IPS DF 6.9 (cell line): ENCODE data around the gene PSMD5.

Source experiments
- DNase-seq: peaks from one replicate; pipeline ENCODE4 v3.0.0-alpha.2; 2013; ENCODE audit warnings: low read depth, low spot score
- H3K27ac ChIP-seq: one replicate; pipeline ENCODE4 v1.5.1; 2013; ENCODE audit warnings: low read length, control low read depth
- H3K27me3 ChIP-seq: 2 replicates; pipeline ENCODE4 v1.6.1; 2013; ENCODE audit warnings: mild to moderate bottlenecking, low read length; ENCODE audit not compliant: control insufficient read depth, insufficient read depth
- H3K36me3 ChIP-seq: 2 replicates; pipeline ENCODE4 v1.6.1; 2013; ENCODE audit warnings: low read length; ENCODE audit not compliant: control insufficient read depth, insufficient read depth
- H3K4me1 ChIP-seq: 2 replicates; pipeline ENCODE4 v1.6.1; 2013; ENCODE audit warnings: low read length; ENCODE audit not compliant: control insufficient read depth, insufficient read depth
- H3K4me3 ChIP-seq: 2 replicates; pipeline ENCODE4 v1.5.1; 2013; ENCODE audit warnings: mild to moderate bottlenecking, low read length
- H3K9me3 ChIP-seq: 2 replicates; pipeline ENCODE4 v1.6.1; 2013; ENCODE audit warnings: low read length, inconsistent platforms; ENCODE audit not compliant: control insufficient read depth, insufficient read depth
- WGBS: extraction: QIAGEN DNeasy Blood & Tissue Kit; methylation state at CpG from one replicate; pipeline ENCODE4 v1.1.7; 2013; ENCODE audit warnings: mixed read lengths, missing lambda C conversion rate; ENCODE audit not compliant: insufficient read length, insufficient coverage; 5-methylcytosine and 5-hydroxymethylcytosine counted together

The PSMD5 gene

DNA sequence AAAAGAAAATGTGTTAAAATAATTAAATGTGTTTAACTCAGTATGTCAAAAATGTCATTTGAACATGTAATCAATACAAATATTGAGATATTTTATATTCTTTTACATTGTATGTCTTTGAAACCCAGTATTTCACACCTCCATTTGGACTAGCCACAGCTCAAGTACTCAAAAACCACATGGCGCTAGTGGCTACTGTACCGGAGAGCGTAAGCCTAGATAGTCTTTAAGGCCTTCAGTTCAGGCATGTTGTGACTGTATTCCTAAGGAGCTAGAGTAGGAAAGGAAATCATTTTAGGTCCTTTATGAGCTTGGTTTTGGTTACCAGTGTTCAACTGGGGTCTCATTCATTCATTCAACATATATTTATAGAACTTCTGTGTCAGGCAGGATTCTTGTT is 62.4 kb downstream of the PSMD5 start:
- no peaks in the 10 kb centered on the region for H3K9me3 ChIP-seq
- H3K4me3 ChIP-seq: no peak overlapping the region
- no peak for DNase-seq
- H3K4me1 ChIP-seq: no peaks in the 10 kb centered on the region
- no CpG with 5 or more reads among the region's 3 CpGs for WGBS
- no peaks in the 10 kb centered on the region for H3K27me3 ChIP-seq
- H3K27ac ChIP-seq: no peak overlapping the region
- H3K36me3 ChIP-seq: no peaks in the 10 kb centered on the region; the same call in 1 of the 2 replicates

DNA sequence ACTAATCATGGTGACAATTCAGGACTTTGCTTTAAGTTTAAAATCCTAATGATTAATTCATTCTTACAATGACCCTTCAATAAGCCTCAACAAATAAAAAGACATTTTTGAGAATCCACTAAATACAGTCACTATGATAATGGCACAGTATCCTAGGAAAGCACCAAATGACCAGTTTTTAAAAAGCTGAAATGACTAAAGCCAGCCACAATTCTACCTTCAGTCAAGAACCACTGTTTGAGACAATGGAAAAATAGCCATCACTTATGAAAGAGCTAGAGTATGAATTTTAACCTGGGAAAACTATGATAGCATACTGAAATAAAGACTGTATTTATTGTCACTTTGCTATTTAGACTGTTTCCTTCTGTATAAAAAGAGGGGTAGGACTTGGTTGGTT is 63.5 kb downstream of the PSMD5 start:
- DNase-seq: no peak
- no peak overlapping the region for H3K4me3 ChIP-seq
- H3K4me1 ChIP-seq: no peaks in the 10 kb centered on the region
- H3K27ac ChIP-seq: no peak overlapping the region
- H3K27me3 ChIP-seq: no peaks in the 10 kb centered on the region
- H3K9me3 ChIP-seq: no peaks in the 10 kb centered on the region
- H3K36me3 ChIP-seq: no peaks in the 10 kb centered on the region; the same call in 1 of the 2 replicates

DNA sequence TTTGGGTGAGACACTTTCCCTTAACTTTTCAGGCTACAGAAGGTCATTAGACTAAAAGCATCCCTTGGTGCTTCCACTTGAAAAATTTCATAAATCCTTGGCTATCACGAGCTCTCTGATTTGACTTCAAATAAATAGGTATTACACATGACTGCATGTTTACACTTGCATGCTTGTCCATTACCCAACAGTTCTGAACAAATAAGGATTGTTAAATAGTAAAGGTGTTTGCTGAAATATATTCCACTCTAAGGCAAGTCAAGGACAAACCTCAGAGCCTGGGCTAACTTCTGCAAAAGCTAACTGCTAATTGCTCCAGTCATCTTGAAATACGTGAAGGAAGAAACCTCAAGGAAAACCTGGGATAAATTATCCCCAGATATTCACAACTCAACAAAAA is 64.0 kb downstream of the PSMD5 start:
- Histone ChIP-seq H3K27ac (no peak overlapping the region), H3K4me3 (no peak overlapping the region), H3K27me3 (no peaks in the 10 kb centered on the region), H3K36me3 (no peaks in the 10 kb centered on the region; the same call in 1 of the 2 replicates), H3K4me1 (no peaks in the 10 kb centered on the region), H3K9me3 (no peaks in the 10 kb centered on the region)
- no CpG with 5 or more reads among the region's 2 CpGs for WGBS
- no peak for DNase-seq

DNA sequence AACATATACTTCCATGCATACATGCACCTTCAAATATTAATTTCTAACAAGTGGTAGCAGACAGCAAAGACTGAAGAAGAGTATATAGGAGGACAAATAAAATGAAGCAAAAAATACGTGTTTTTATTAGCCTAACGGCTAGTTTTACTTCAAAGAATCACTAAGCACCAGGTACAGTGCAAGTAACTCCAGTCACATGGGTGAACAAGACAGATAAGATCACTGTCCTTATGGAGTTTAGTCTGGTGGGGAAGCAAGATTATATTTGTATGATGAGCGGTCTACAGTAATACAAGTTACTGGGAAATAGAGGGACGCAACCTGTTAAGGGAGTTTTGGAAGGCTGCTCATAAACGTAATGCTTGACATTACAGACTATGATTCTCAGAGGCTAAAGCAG is 65.5 kb downstream of the PSMD5 start:
- no peak overlapping the region for H3K27ac ChIP-seq
- H3K9me3 ChIP-seq: no peaks in the 10 kb centered on the region
- no peak overlapping the region for H3K4me3 ChIP-seq
- H3K4me1 ChIP-seq: no peaks in the 10 kb centered on the region
- WGBS: no CpG with 5 or more reads among the region's 5 CpGs
- no peak for DNase-seq
- H3K36me3 ChIP-seq: no peaks in the 10 kb centered on the region; the same call in 1 of the 2 replicates
- no peaks in the 10 kb centered on the region for H3K27me3 ChIP-seq

DNA sequence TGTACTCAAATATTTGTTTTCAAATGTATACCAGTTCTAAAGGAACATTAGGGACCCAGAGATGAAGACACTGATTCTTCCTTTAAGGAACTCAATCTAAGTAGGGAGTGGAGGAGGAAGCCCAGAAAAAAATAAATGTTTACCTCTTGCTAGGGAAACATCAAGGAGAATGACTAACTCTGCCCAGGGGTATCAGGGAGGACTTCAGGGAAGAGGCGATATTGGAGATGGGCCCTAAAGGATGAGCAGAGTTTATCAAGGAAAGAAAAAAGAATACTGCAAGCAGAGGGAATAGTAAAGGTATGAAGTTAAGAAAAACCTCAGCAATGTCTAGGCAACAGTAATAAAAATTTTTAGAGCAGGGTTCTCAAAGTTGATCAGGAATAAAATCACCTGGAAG is 65.9 kb downstream of the PSMD5 start:
- Histone ChIP-seq H3K4me3 (no peak overlapping the region), H3K27me3 (no peaks in the 10 kb centered on the region), H3K27ac (no peak overlapping the region), H3K4me1 (no peaks in the 10 kb centered on the region), H3K9me3 (no peaks in the 10 kb centered on the region), H3K36me3 (no peaks in the 10 kb centered on the region; the same call in 1 of the 2 replicates)
- WGBS: no CpG with 5 or more reads among the region's 1 CpG
- DNase-seq: no peak

DNA sequence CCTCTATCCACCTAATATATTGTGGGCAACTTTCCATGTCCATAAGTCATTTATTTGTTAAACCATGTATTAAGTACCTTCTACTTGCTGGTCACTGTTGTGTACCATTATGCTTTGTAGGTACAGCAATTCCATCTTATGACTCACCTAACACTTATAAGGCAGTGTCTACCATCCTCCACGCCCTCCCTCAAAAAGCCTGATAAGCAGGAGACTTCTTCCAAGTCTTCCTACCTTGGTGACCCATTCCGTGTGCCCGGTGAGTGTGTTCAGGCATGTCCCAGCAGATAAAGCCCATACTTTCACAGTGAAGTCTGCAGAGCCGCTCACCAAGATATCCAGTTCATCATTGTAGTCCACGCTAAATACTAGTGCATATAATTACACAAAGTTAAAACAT is 66.9 kb downstream of the PSMD5 start:
- Histone ChIP-seq H3K27ac (no peak overlapping the region), H3K27me3 (no peaks in the 10 kb centered on the region), H3K36me3 (peaks cover 4% of the 10 kb centered on the region; the same call in 1 of the 2 replicates), H3K4me3 (no peak overlapping the region), H3K4me1 (no peaks in the 10 kb centered on the region), H3K9me3 (no peaks in the 10 kb centered on the region)
- no CpG with 5 or more reads among the region's 5 CpGs for WGBS
- DNase-seq: no peak

DNA sequence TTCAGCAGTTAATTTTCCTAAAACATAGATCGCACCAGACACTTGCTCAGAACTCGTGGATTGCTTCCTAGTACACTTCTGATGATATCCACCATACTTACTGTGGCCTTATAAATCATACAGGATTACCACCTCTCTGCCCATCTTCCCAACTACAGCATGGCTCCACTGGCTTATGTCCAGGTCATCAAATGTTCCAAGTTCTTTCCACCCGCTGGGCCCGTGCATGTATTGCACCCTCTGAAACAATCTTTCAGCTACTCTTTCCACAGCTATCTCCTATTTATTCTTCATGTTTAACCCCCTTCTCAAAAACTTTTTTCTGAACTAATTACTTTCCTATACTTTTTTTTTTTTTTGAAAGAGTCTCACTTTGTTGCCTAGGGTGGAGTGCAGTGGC is 68.0 kb downstream of the PSMD5 start:
- Histone ChIP-seq H3K27me3 (no peaks in the 10 kb centered on the region), H3K9me3 (no peaks in the 10 kb centered on the region), H3K27ac (no peak overlapping the region), H3K4me3 (no peak overlapping the region), H3K36me3 (peaks cover 4% of the 10 kb centered on the region; the same call in 1 of the 2 replicates), H3K4me1 (no peaks in the 10 kb centered on the region)
- no CpG with 5 or more reads among the region's 4 CpGs for WGBS
- DNase-seq: no peak

DNA sequence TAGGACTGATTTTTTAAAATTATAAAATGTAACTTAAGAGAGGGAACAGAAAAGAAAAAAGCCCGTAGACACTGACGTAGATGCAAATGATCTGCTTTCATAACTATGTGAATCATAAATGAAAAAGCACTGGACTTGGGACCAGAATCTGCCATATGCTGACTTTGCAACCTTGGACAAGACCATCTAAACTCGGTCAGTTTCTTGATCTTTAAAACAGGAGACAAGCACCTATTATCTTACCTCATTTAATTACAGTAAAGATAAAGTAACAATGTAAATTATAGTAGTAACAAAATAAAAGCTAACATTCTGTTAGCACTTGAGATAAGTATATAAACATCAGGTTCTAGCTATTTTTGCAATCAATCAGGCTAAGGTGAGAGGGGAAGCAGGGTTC is 69.5 kb downstream of the PSMD5 start:
- no peak overlapping the region for H3K27ac ChIP-seq
- no CpG with 5 or more reads among the region's 3 CpGs for WGBS
- DNase-seq: no peak
- H3K27me3 ChIP-seq: no peaks in the 10 kb centered on the region
- no peak overlapping the region for H3K4me3 ChIP-seq
- H3K36me3 ChIP-seq: peaks cover 4% of the 10 kb centered on the region; the same call in 1 of the 2 replicates
- H3K9me3 ChIP-seq: no peaks in the 10 kb centered on the region
- no peaks in the 10 kb centered on the region for H3K4me1 ChIP-seq

DNA sequence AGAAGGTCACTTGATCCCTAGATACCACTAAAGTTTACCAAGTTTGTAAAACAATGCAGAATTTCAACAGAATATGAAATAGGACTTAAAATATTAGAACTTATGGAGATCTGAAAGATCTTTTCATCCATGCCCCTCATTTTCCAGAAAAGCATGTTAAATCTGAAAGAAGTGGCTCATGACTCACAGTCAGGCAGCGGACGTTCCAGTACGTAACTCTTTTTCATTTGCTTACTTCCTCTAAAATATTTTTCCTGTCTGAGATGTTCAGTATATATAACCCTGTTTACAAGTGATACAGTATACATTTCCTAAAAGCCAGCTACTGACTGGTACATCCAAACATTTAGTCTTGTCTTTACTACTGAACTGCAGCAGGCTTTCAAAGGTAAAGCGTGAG is 71.8 kb downstream of the PSMD5 start:
- whole genome bisulfite sequencing: no CpG with 5 or more reads among the region's 4 CpGs
- Histone ChIP-seq H3K27me3 (no peaks in the 10 kb centered on the region; the same call in 1 of the 2 replicates), H3K4me1 (no peaks in the 10 kb centered on the region), H3K27ac (no peak overlapping the region), H3K9me3 (no peaks in the 10 kb centered on the region), H3K4me3 (no peak overlapping the region), H3K36me3 (peaks cover 7% of the 10 kb centered on the region; the same call in 1 of the 2 replicates)
- no peak for DNase-seq

DNA sequence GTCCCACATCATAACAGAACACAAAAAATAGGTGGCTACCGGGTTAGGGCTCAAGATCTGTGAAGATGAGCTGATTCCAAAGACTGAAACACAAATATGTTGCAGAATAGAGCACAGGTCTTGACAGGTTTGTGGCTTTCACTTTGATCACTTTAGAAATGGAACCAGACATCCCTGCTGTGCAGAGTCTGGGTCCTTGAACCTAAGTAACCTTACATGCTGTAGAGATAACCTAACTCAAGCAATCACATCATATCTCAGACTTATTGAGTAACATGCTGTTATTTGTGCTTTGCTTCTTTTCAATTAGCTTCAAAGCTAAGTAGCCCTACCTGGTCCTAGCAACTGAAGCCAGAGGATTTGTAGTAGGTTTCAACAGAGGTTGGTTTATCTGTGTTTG is 73.8 kb downstream of the PSMD5 start:
- Histone ChIP-seq H3K4me1 (no peaks in the 10 kb centered on the region), H3K36me3 (peaks cover 11% of the 10 kb centered on the region; the same call in 1 of the 2 replicates), H3K9me3 (no peaks in the 10 kb centered on the region), H3K27me3 (no peaks in the 10 kb centered on the region; the same call in 1 of the 2 replicates), H3K4me3 (no peak overlapping the region), H3K27ac (no peak overlapping the region)
- no CpG with 5 or more reads among the region's 1 CpG for WGBS
- DNase-seq: no peak

DNA sequence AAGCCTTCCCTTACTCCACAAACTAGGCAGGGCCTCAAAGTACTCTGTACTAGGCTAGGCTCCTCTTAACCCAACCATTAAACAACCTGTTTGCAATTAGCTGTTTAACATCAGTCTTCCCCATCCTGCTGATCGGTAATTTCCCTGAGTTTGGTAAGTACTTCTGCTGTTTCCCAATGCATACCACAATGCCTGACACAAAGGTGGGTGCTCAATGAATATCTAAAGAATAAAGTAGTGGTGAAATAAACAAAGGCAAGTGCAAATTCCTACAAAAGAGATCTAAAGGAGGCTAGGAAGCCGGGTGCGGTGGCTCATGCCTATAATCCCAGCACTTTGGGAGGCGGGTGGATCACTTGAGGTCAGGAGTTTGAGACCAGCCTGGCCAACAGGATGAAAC is 74.5 kb downstream of the PSMD5 start:
- DNase-seq: no peak
- no peaks in the 10 kb centered on the region for H3K4me1 ChIP-seq
- no peak overlapping the region for H3K4me3 ChIP-seq
- no peaks in the 10 kb centered on the region; the same call in 1 of the 2 replicates for H3K27me3 ChIP-seq
- no peak overlapping the region for H3K27ac ChIP-seq
- H3K9me3 ChIP-seq: no peaks in the 10 kb centered on the region
- H3K36me3 ChIP-seq: peaks cover 11% of the 10 kb centered on the region; the same call in 1 of the 2 replicates
- no CpG with 5 or more reads among the region's 4 CpGs for WGBS
